MCF 10A (cell line): ENCODE measurements around the gene ALDH1A1. TPM values are rescaled to one million over a fixed set of nuclear protein-coding genes. Genes with fewer than 3 reads are reported as not detected.

ENCODE experiments used
- BruUV-seq: library from RNA; stranded (reverse); fragments of 400-500 nt; replicated peaks from 2 replicates; lab custom pipeline; 2021; lab: Mats Ljungman, UMichigan
- CTCF ChIA-PET: fragments of 300-600 bp; sonication (Branson Sonifier 250); formaldehyde crosslinking; extraction: SDS; loops from one replicate; lab custom pipeline; 2021; ENCODE audit warnings: antibody characterized with exemption, inconsistent platforms; lab: Yijun Ruan, JAX
- POLR2A ChIA-PET: fragments of 300-600, 350-650 bp; sonication (Branson Sonifier 250); formaldehyde crosslinking; extraction: SDS; loops from one replicate; lab custom pipeline; 2020; ENCODE audit warnings: antibody characterized with exemption, inconsistent platforms; lab: Yijun Ruan, JAX
- DNase-seq: peaks from one replicate; pipeline ENCODE4 v3.0.0-alpha.2; 2018; ENCODE audit not compliant: unreplicated experiment
- H3K27ac Mint-ChIP-seq: one replicate; pipeline ENCODE4 v1.8.0; 2022; ENCODE audit warnings: mild to moderate bottlenecking, low read depth, mixed read lengths; ENCODE audit not compliant: unreplicated experiment
- H3K27me3 Mint-ChIP-seq: one replicate; pipeline ENCODE4 v1.8.0; 2022; ENCODE audit warnings: mixed read lengths; ENCODE audit not compliant: insufficient read depth, unreplicated experiment
- H3K36me3 Mint-ChIP-seq: one replicate; pipeline ENCODE4 v1.8.0; 2022; ENCODE audit warnings: mild to moderate bottlenecking, moderate library complexity, mixed read lengths; ENCODE audit not compliant: insufficient read depth, unreplicated experiment
- H3K4me1 Mint-ChIP-seq: one replicate; pipeline ENCODE4 v1.8.0; 2022; ENCODE audit warnings: mixed read lengths; ENCODE audit not compliant: insufficient read depth, unreplicated experiment
- H3K4me3 Mint-ChIP-seq: one replicate; pipeline ENCODE4 v1.8.0; 2022; ENCODE audit warnings: mild to moderate bottlenecking, moderate library complexity, mixed read lengths; ENCODE audit not compliant: unreplicated experiment
- H3K9me3 Mint-ChIP-seq: one replicate; pipeline ENCODE4 v1.8.0; 2022; ENCODE audit warnings: mixed read lengths; ENCODE audit not compliant: unreplicated experiment
- intact Hi-C: fragments of 100-400 bp; cut with micrococcal nuclease; formaldehyde crosslinking; loops from 2 replicates; pipeline ENCODE4 v1.14.1; 2022
- total RNA-seq: library from RNA; stranded (reverse); gene quantifications from 2 replicates; pipeline ENCODE4 v1.2.3, GENCODE V29; 2022
- TF ChIP-seq, protein P1 (sequence below): fragments of 200-600 bp; IDR thresholded peaks from one replicate; pipeline ENCODE4 v1.8.0; 2022; ENCODE audit warnings: antibody characterized with exemption, mild to moderate bottlenecking; ENCODE audit not compliant: unreplicated experiment

ALDH1A1 gene
- total RNA-seq, 1 experiment from 2014 or later, result not detected

GRCh38 chr9:72990397-72991182 lies 37.7 kb upstream of the ALDH1A1 start:
- Mint-ChIP-seq H3K27ac (no peak overlapping the region), H3K36me3 (no peaks in the 10 kb centered on the region), H3K4me1 (peaks cover 6% of the 10 kb centered on the region), H3K9me3 (no peaks in the 10 kb centered on the region), H3K27me3 (no peaks in the 10 kb centered on the region), H3K4me3 (no peak overlapping the region)
- ChIA-PET CTCF (interaction anchor here (0.6 to 1.5 kb wide), 2 partner anchors 32 to 800 kb away, joined by 3 to 4 read pairs; no protein-coding TSS in a partner anchor), POLR2A (no interaction called here)
- TF ChIP-seq, protein P1, sequence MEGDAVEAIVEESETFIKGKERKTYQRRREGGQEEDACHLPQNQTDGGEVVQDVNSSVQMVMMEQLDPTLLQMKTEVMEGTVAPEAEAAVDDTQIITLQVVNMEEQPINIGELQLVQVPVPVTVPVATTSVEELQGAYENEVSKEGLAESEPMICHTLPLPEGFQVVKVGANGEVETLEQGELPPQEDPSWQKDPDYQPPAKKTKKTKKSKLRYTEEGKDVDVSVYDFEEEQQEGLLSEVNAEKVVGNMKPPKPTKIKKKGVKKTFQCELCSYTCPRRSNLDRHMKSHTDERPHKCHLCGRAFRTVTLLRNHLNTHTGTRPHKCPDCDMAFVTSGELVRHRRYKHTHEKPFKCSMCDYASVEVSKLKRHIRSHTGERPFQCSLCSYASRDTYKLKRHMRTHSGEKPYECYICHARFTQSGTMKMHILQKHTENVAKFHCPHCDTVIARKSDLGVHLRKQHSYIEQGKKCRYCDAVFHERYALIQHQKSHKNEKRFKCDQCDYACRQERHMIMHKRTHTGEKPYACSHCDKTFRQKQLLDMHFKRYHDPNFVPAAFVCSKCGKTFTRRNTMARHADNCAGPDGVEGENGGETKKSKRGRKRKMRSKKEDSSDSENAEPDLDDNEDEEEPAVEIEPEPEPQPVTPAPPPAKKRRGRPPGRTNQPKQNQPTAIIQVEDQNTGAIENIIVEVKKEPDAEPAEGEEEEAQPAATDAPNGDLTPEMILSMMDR, result no peak
- intact Hi-C loops, result loop anchor here (10.0 kb wide), 1 partner anchor 46 kb away; no protein-coding TSS in a partner anchor
- no peak for DNase-seq
- no TSS peak for BruUV-seq

GRCh38 chr9:72986522-72987116 lies 33.8 kb upstream of the ALDH1A1 start:
- Mint-ChIP-seq H3K36me3 (no peaks in the 10 kb centered on the region), H3K4me3 (no peak overlapping the region), H3K27me3 (peaks cover 11% of the 10 kb centered on the region), H3K4me1 (peaks cover 6% of the 10 kb centered on the region), H3K27ac (no peak overlapping the region), H3K9me3 (no peaks in the 10 kb centered on the region)
- ChIA-PET CTCF (interaction anchor here (0.5 to 1.1 kb wide), 5 partner anchors 36 to 938 kb away, joined by 3 to 5 read pairs (median 3); no protein-coding TSS in a partner anchor), POLR2A (no interaction called here)
- TF ChIP-seq, protein P1, result no peak
- intact Hi-C loops, result no loop called here
- no TSS peak for BruUV-seq
- DNase-seq, result no peak

- BruUV-seq, result no TSS peak
- ChIA-PET POLR2A (no interaction called here), CTCF (no interaction called here)
- H3K27me3 Mint-ChIP-seq, result peaks cover 11% of the 10 kb centered on the region
- TF ChIP-seq, protein P1, result no peak
- intact Hi-C loops, result no loop called here
- H3K9me3 Mint-ChIP-seq, result no peaks in the 10 kb centered on the region
- no peak overlapping the region for H3K27ac Mint-ChIP-seq
- H3K36me3 Mint-ChIP-seq, result no peaks in the 10 kb centered on the region
- peaks cover 6% of the 10 kb centered on the region for H3K4me1 Mint-ChIP-seq
- no peak overlapping the region for H3K4me3 Mint-ChIP-seq
- no peak for DNase-seq
Observed at GRCh38 chr9:72985746-72986145, 32.9 kb upstream of the ALDH1A1 start.

- DNase-seq, result no peak
- ChIA-PET CTCF (no interaction called here), POLR2A (no interaction called here)
- TF ChIP-seq, protein P1, result no peak
- H3K27ac Mint-ChIP-seq, result no peak overlapping the region
- no TSS peak for BruUV-seq
- no peaks in the 10 kb centered on the region for H3K9me3 Mint-ChIP-seq
- no peaks in the 10 kb centered on the region for H3K36me3 Mint-ChIP-seq
- intact Hi-C loops, result no loop called here
- H3K27me3 Mint-ChIP-seq, result peaks cover 11% of the 10 kb centered on the region
- H3K4me1 Mint-ChIP-seq, result peaks cover 6% of the 10 kb centered on the region
- H3K4me3 Mint-ChIP-seq, result no peak overlapping the region
Observed at GRCh38 chr9:72984991-72985390, 32.1 kb upstream of the ALDH1A1 start.
